Right ventricle myocardium superior (tissue), 1 donor: ENCODE results near the gene PHACTR3. TPM values are rescaled to one million over a fixed set of nuclear protein-coding genes. Genes with fewer than 3 reads are reported as not detected.
A peak's percentile ranks its signal among the peaks of the same experiment; 100 is the strongest.

Source experiments
- ATAC-seq: fragments of 200-7000 bp; cut with Tn5 transposase; one replicate; pipeline ENCODE4 v1.9.1; 2020; ENCODE audit warnings: mild to moderate bottlenecking; ENCODE audit not compliant: poor library complexity
- DNase-seq: peaks from one replicate; pipeline ENCODE4 v3.0.0-alpha.2; 2020
- intact Hi-C: fragments of 100-400 bp; cut with DNase I; formaldehyde crosslinking; loops from one replicate; pipeline ENCODE4 v1.11.2; 2022
- total RNA-seq: library from RNA; stranded (reverse); fragmentation: NEBNext Ultra II Directional; extraction: Animal tissue kit (Norgen Biotek cat#: 25700); gene quantifications from one replicate; pipeline ENCODE4 v1.2.1, GENCODE V29; 2021
- donor health status: DM: no; HTN: yes; CAD: no; lungs with severe emphysema.

PHACTR3 gene
- total RNA-seq, 1 donor from 2014 or later = 10.0 TPM

GRCh38 chr20:59808729-59809381 is 204.5 kb downstream of the PHACTR3 start:
- ATAC-seq (no peak), DNase-seq (no peak)
- intact Hi-C loops = no loop called here

- ATAC-seq = no peak
- intact Hi-C loops = no loop called here
- DNase-seq = no peak
Observed at GRCh38 chr20:59809630-59810448, 205.5 kb downstream of the PHACTR3 start.

- intact Hi-C loops = no loop called here
- DNase-seq (no peak), ATAC-seq (no peak)
Observed at GRCh38 chr20:59810449-59811187, 206.3 kb downstream of the PHACTR3 start.

GRCh38 chr20:59811681-59812171 is 207.4 kb downstream of the PHACTR3 start:
- DNase-seq (peak; percentile 11), ATAC-seq (no peak)
- intact Hi-C loops = no loop called here

- no peak for ATAC-seq
- DNase-seq = peak; percentile 29
- intact Hi-C loops = no loop called here
Observed at GRCh38 chr20:59812286-59813125, 208.2 kb downstream of the PHACTR3 start.

GRCh38 chr20:59813126-59813947 is 209.0 kb downstream of the PHACTR3 start:
- ATAC-seq (no peak), DNase-seq (no peak)
- intact Hi-C loops = no loop called here

- intact Hi-C loops = no loop called here
- ATAC-seq = peak; percentile 57
- DNase-seq = no peak
Observed at GRCh38 chr20:59813948-59814839, 209.9 kb downstream of the PHACTR3 start.

- DNase-seq (no peak), ATAC-seq (no peak)
- intact Hi-C loops = no loop called here
Observed at GRCh38 chr20:59814840-59815340, 210.6 kb downstream of the PHACTR3 start.

GRCh38 chr20:59816146-59816738 is 211.9 kb downstream of the PHACTR3 start:
- no peak for DNase-seq
- ATAC-seq = no peak
- intact Hi-C loops = no loop called here

GRCh38 chr20:59817406-59817805 is 213.1 kb downstream of the PHACTR3 start:
- intact Hi-C loops = no loop called here
- DNase-seq (no peak), ATAC-seq (no peak)

GRCh38 chr20:59817846-59818615 is 213.7 kb downstream of the PHACTR3 start:
- DNase-seq (peak; percentile 9), ATAC-seq (no peak)
- intact Hi-C loops = no loop called here

GRCh38 chr20:59818911-59819310 is 214.6 kb downstream of the PHACTR3 start:
- DNase-seq (no peak), ATAC-seq (no peak)
- intact Hi-C loops = no loop called here

GRCh38 chr20:59819496-59820203 is 215.3 kb downstream of the PHACTR3 start:
- intact Hi-C loops = no loop called here
- ATAC-seq (no peak), DNase-seq (peak; percentile 17)

- intact Hi-C loops = no loop called here
- ATAC-seq (peak; percentile 86), DNase-seq (peak; percentile 76)
Observed at GRCh38 chr20:59820204-59821041, 216.1 kb downstream of the PHACTR3 start.
